ENCODE measurements around the gene STPG4.
"Not testable (repeated sequence)": the region's sequence is repeated elsewhere in the genome, so short reads cannot be mapped to it uniquely, and the experiment has no call there.

STPG4 gene

GRCh38 chr2:47190188-47190881 is 35.2 kb upstream of the STPG4 start:
- Histone ChIP-seq H3K27me3 (replicated peaks; ENCODE audit: control insufficient read depth, insufficient read depth, low read length, poor library complexity, severe bottlenecking) (no peaks in the 10 kb centered on the region), H3K9me3 (ENCODE audit: control insufficient read depth, low read length) (no peaks in the 10 kb centered on the region), H3K4me3 (ENCODE audit: insufficient read depth, low read depth, low read length, poor library complexity, severe bottlenecking) (no peak overlapping the region), H3K36me3 (ENCODE audit: control insufficient read depth, insufficient read depth, low read length) (no peaks in the 10 kb centered on the region), H3K4me1 (ENCODE audit: control insufficient read depth, insufficient read depth, low read length, poor library complexity, severe bottlenecking) (no peaks in the 10 kb centered on the region), H3K27ac (ENCODE audit: insufficient read depth, low read length, poor library complexity, severe bottlenecking) (no peak overlapping the region)
- no peak for DNase-seq

GRCh38 chr2:47189635-47190034 is 34.5 kb upstream of the STPG4 start:
- Histone ChIP-seq H3K4me1 (ENCODE audit: control insufficient read depth, insufficient read depth, low read length, poor library complexity, severe bottlenecking) (no peaks in the 10 kb centered on the region), H3K27ac (ENCODE audit: insufficient read depth, low read length, poor library complexity, severe bottlenecking) (no peak overlapping the region), H3K36me3 (ENCODE audit: control insufficient read depth, insufficient read depth, low read length) (no peaks in the 10 kb centered on the region), H3K27me3 (replicated peaks; ENCODE audit: control insufficient read depth, insufficient read depth, low read length, poor library complexity, severe bottlenecking) (no peaks in the 10 kb centered on the region), H3K4me3 (ENCODE audit: insufficient read depth, low read depth, low read length, poor library complexity, severe bottlenecking) (no peak overlapping the region), H3K9me3 (ENCODE audit: control insufficient read depth, low read length) (no peaks in the 10 kb centered on the region)
- DNase-seq, result no peak

- Histone ChIP-seq H3K4me1 (ENCODE audit: control insufficient read depth, insufficient read depth, low read length, poor library complexity, severe bottlenecking) (no peaks in the 10 kb centered on the region), H3K27ac (ENCODE audit: insufficient read depth, low read length, poor library complexity, severe bottlenecking) (no peak overlapping the region), H3K36me3 (ENCODE audit: control insufficient read depth, insufficient read depth, low read length) (no peaks in the 10 kb centered on the region), H3K27me3 (replicated peaks; ENCODE audit: control insufficient read depth, insufficient read depth, low read length, poor library complexity, severe bottlenecking) (no peaks in the 10 kb centered on the region), H3K4me3 (ENCODE audit: insufficient read depth, low read depth, low read length, poor library complexity, severe bottlenecking) (no peak overlapping the region), H3K9me3 (ENCODE audit: control insufficient read depth, low read length) (no peaks in the 10 kb centered on the region)
- no peak for DNase-seq
These were observed 32.0 kb upstream of the STPG4 start for GRCh38 chr2:47187069-47187468.

GRCh38 chr2:47186351-47186750 is 31.2 kb upstream of the STPG4 start:
- H3K4me3 ChIP-seq (ENCODE audit: insufficient read depth, low read depth, low read length, poor library complexity, severe bottlenecking), result no peak overlapping the region
- no peak for DNase-seq
- H3K9me3 ChIP-seq (ENCODE audit: control insufficient read depth, low read length), result no peaks in the 10 kb centered on the region
- H3K27ac ChIP-seq (ENCODE audit: insufficient read depth, low read length, poor library complexity, severe bottlenecking), result no peak overlapping the region
- no peaks in the 10 kb centered on the region for H3K27me3 ChIP-seq (replicated peaks; ENCODE audit: control insufficient read depth, insufficient read depth, low read length, poor library complexity, severe bottlenecking)
- H3K36me3 ChIP-seq (ENCODE audit: control insufficient read depth, insufficient read depth, low read length), result no peaks in the 10 kb centered on the region
- no peaks in the 10 kb centered on the region for H3K4me1 ChIP-seq (ENCODE audit: control insufficient read depth, insufficient read depth, low read length, poor library complexity, severe bottlenecking)

- not testable (repeated sequence) for H3K4me1 ChIP-seq (ENCODE audit: control insufficient read depth, insufficient read depth, low read length, poor library complexity, severe bottlenecking); H3K27ac ChIP-seq (ENCODE audit: insufficient read depth, low read length, poor library complexity, severe bottlenecking); H3K27me3 ChIP-seq (replicated peaks; ENCODE audit: control insufficient read depth, insufficient read depth, low read length, poor library complexity, severe bottlenecking); DNase-seq; H3K9me3 ChIP-seq (ENCODE audit: control insufficient read depth, low read length); H3K36me3 ChIP-seq (ENCODE audit: control insufficient read depth, insufficient read depth, low read length); H3K4me3 ChIP-seq (ENCODE audit: insufficient read depth, low read depth, low read length, poor library complexity, severe bottlenecking)
These were observed 30.0 kb upstream of the STPG4 start for GRCh38 chr2:47185098-47185497.

- H3K4me3 ChIP-seq (ENCODE audit: insufficient read depth, low read depth, low read length, poor library complexity, severe bottlenecking), result no peak overlapping the region
- no peak for DNase-seq
These were observed 26.1 kb upstream of the STPG4 start for GRCh38 chr2:47181176-47181575.

GRCh38 chr2:47180531-47180930 is 25.4 kb upstream of the STPG4 start:
- no peaks in the 10 kb centered on the region for H3K36me3 ChIP-seq (ENCODE audit: control insufficient read depth, insufficient read depth, low read length)
- H3K4me1 ChIP-seq (ENCODE audit: control insufficient read depth, insufficient read depth, low read length, poor library complexity, severe bottlenecking), result peaks cover 4% of the 10 kb centered on the region
- DNase-seq, result no peak
- H3K27me3 ChIP-seq (replicated peaks; ENCODE audit: control insufficient read depth, insufficient read depth, low read length, poor library complexity, severe bottlenecking), result no peaks in the 10 kb centered on the region
- H3K4me3 ChIP-seq (ENCODE audit: insufficient read depth, low read depth, low read length, poor library complexity, severe bottlenecking), result no peak overlapping the region
- H3K27ac ChIP-seq (ENCODE audit: insufficient read depth, low read length, poor library complexity, severe bottlenecking), result no peak overlapping the region
- no peaks in the 10 kb centered on the region for H3K9me3 ChIP-seq (ENCODE audit: control insufficient read depth, low read length)

More at GRCh38 chr2:47181176-47181575, 26.1 kb upstream of the STPG4 start:
- H3K9me3 ChIP-seq (ENCODE audit: control insufficient read depth, low read length), result no peaks in the 10 kb centered on the region
- no peak overlapping the region for H3K27ac ChIP-seq (ENCODE audit: insufficient read depth, low read length, poor library complexity, severe bottlenecking)
- no peaks in the 10 kb centered on the region for H3K27me3 ChIP-seq (replicated peaks; ENCODE audit: control insufficient read depth, insufficient read depth, low read length, poor library complexity, severe bottlenecking)
- no peaks in the 10 kb centered on the region for H3K36me3 ChIP-seq (ENCODE audit: control insufficient read depth, insufficient read depth, low read length)
- H3K4me1 ChIP-seq (ENCODE audit: control insufficient read depth, insufficient read depth, low read length, poor library complexity, severe bottlenecking), result peaks cover 4% of the 10 kb centered on the region

GRCh38 chr2:47179388-47179787 is 24.3 kb upstream of the STPG4 start:
- peaks cover 5% of the 10 kb centered on the region for H3K4me1 ChIP-seq (ENCODE audit: control insufficient read depth, insufficient read depth, low read length, poor library complexity, severe bottlenecking)
- H3K36me3 ChIP-seq (ENCODE audit: control insufficient read depth, insufficient read depth, low read length), result no peaks in the 10 kb centered on the region
- H3K9me3 ChIP-seq (ENCODE audit: control insufficient read depth, low read length), result no peaks in the 10 kb centered on the region
- H3K27ac ChIP-seq (ENCODE audit: insufficient read depth, low read length, poor library complexity, severe bottlenecking), result no peak overlapping the region
- no peaks in the 10 kb centered on the region for H3K27me3 ChIP-seq (replicated peaks; ENCODE audit: control insufficient read depth, insufficient read depth, low read length, poor library complexity, severe bottlenecking)
- H3K4me3 ChIP-seq (ENCODE audit: insufficient read depth, low read depth, low read length, poor library complexity, severe bottlenecking), result no peak overlapping the region
- no peak for DNase-seq

- Histone ChIP-seq H3K36me3 (ENCODE audit: control insufficient read depth, insufficient read depth, low read length) (no peaks in the 10 kb centered on the region), H3K4me3 (ENCODE audit: insufficient read depth, low read depth, low read length, poor library complexity, severe bottlenecking) (no peak overlapping the region), H3K27me3 (replicated peaks; ENCODE audit: control insufficient read depth, insufficient read depth, low read length, poor library complexity, severe bottlenecking) (no peaks in the 10 kb centered on the region), H3K9me3 (ENCODE audit: control insufficient read depth, low read length) (no peaks in the 10 kb centered on the region), H3K27ac (ENCODE audit: insufficient read depth, low read length, poor library complexity, severe bottlenecking) (no peak overlapping the region), H3K4me1 (ENCODE audit: control insufficient read depth, insufficient read depth, low read length, poor library complexity, severe bottlenecking) (peaks cover 15% of the 10 kb centered on the region)
- DNase-seq, result no peak
These were observed 23.2 kb upstream of the STPG4 start for GRCh38 chr2:47178341-47178740.

GRCh38 chr2:47177043-47177565 is 22.0 kb upstream of the STPG4 start:
- Histone ChIP-seq H3K4me1 (ENCODE audit: control insufficient read depth, insufficient read depth, low read length, poor library complexity, severe bottlenecking) (peaks cover 20% of the 10 kb centered on the region), H3K36me3 (ENCODE audit: control insufficient read depth, insufficient read depth, low read length) (no peaks in the 10 kb centered on the region), H3K27ac (ENCODE audit: insufficient read depth, low read length, poor library complexity, severe bottlenecking) (peak overlapping the region; percentile 100), H3K9me3 (ENCODE audit: control insufficient read depth, low read length) (no peaks in the 10 kb centered on the region), H3K27me3 (replicated peaks; ENCODE audit: control insufficient read depth, insufficient read depth, low read length, poor library complexity, severe bottlenecking) (no peaks in the 10 kb centered on the region), H3K4me3 (ENCODE audit: insufficient read depth, low read depth, low read length, poor library complexity, severe bottlenecking) (peak overlapping the region; percentile 70)
- no peak for DNase-seq
